Lower leg skin (tissue), 3 donors: Measurements from ENCODE around the gene CACNA1H.

Experiments used
- CTCF ChIP-seq, 3 donors: fragments of 450-650 bp; IDR thresholded peaks; one replicate each; pipeline ENCODE4 v1.5.1; 2016; ENCODE audit warnings: antibody characterized with exemption in 3 of 3, mild to moderate bottlenecking in 3 of 3, moderate library complexity in 2 of 3
- POLR2A ChIP-seq, 2 donors: fragments of 450-650 bp; IDR thresholded peaks; one replicate each; pipeline ENCODE4 v1.6.1; 2016 to 2017; ENCODE audit warnings: antibody characterized with exemption in 2 of 2, mild to moderate bottlenecking in 1 of 2, moderate library complexity in 1 of 2

GRCh38 chr16:1152123-1152638 is 725 bp upstream of the CACNA1H start:
- TF ChIP-seq CTCF (IDR thresholded peaks at IDR 0.05) (no peak), POLR2A (IDR thresholded peaks at IDR 0.05) (no peak)
